22Rv1 (cell line): ENCODE measurements around the gene RPN2.

Source experiments
- H3K27ac ChIP-seq: fragments of 450-650 bp; 2 replicates; pipeline ENCODE4 v1.5.1; 2017
- CTCF ChIP-seq: fragments of 450-650 bp; IDR thresholded peaks from 2 replicates; pipeline ENCODE4 v1.5.1; 2017; ENCODE audit warnings: mild to moderate bottlenecking
- ZFX ChIP-seq: fragments of 450-650 bp; IDR thresholded peaks from 2 replicates; pipeline ENCODE4 v1.6.1; 2017; ENCODE audit warnings: antibody characterized with exemption, borderline replicate concordance

Gene RPN2

DNA sequence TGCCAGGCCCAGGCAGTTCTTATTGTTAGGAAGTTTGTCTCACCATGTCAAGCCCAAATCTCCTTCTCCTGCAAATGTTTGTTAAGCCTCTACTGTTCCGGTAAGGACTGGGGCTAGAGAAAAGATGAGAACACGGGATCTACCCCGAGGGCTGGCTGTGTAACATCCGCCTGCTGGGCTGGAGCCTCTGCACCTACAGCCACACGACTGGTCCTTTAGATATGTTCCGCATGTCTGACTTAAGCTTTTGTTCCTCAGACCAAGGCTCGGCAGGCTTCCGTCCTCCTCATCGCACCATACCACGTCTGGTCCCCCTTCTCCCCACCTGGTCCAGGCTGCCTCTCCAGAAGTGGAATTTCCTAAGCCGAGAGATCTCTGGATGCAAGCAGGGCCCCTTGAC lies 79.9 kb downstream of the RPN2 start:
- no peak overlapping the region for H3K27ac ChIP-seq
- TF ChIP-seq ZFX: no peak

- TF ChIP-seq CTCF (no peak), ZFX (no peak)
- no peak overlapping the region for H3K27ac ChIP-seq
Measured at GRCh38 chr20:37259865-37260264, 80.7 kb downstream of the RPN2 start.

DNA sequence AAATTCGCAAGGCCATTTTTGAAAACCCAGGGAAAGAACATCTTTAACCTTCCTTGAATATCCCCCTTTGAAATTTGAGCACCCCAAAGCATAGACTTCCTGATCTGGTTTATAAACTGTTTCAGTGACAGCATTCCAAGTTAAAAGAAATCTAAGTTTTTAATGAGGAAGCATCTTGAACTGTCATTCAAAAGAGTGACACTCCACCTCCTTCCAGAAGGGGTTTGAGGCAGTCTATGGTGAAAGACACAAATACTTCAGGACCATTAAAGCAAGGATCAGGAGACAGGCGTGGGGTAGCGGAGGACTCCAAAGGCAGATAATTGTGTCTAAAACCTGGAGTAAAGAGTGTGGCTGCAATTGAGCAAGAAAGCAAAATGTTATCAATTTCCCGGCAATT lies 81.8 kb downstream of the RPN2 start:
- H3K27ac ChIP-seq: no peak overlapping the region
- no peak for TF ChIP-seq CTCF
- no peak for TF ChIP-seq ZFX

- H3K27ac ChIP-seq: no peak within 1 kb of the TSS
- TF ChIP-seq ZFX: no peak
- no peak for TF ChIP-seq CTCF
Measured at GRCh38 chr20:37261714-37262113, 82.6 kb downstream of the RPN2 start, which contains the start of gene GHRH. TSS of gene GHRH (minus strand) at chr20:37261814. CDS start at chr20:37256889, 4,925 bp downstream.

DNA sequence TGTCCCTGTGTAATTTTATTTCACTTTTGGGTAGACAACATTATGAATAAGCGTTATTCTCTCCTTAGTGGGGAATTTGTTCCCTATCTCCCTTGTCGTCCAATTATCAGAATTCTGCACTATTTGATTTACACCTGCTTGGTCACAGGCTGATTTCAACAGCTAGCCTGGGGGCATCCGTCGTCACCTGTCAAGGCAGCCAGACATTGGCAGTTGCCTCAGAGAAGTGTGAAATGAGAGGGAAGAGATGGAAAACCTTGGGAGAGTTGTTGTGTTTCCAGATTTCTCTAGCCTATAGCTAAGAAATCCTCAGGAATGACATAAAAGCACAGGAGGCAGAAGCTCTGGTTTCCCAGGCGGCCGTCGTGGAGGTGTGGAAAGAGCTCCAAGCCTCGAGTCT lies 83.4 kb downstream of the RPN2 start:
- no peak overlapping the region for H3K27ac ChIP-seq
- TF ChIP-seq CTCF (no peak), ZFX (no peak)

GRCh38 chr20:37263686-37264085 lies 84.6 kb downstream of the RPN2 start:
- no peak overlapping the region for H3K27ac ChIP-seq
- no peak for TF ChIP-seq ZFX
- TF ChIP-seq CTCF: no peak

DNA sequence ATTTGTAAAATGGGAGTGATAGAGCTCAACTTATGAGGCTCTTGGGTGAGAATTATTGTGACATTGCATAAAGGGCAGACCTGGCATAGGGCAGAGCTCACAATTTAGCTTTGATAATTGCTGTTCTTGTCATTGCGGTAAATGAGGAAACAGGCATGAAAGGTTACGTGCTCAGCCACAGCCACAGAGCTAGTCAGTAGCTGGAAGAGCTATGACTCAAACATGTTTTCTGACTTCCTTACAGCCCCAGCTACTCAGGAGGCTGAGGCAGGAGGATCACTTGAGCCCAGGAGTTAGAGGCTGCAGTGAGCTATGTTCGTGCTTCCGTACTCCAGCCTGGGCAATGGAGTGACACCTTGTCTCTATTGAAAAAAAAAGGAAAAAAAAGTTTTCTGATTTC lies 86.0 kb downstream of the RPN2 start:
- TF ChIP-seq CTCF: no peak
- TF ChIP-seq ZFX: no peak

GRCh38 chr20:37266940-37267666 lies 88.0 kb downstream of the RPN2 start:
- TF ChIP-seq CTCF (no peak), ZFX (no peak)
- no peak overlapping the region for H3K27ac ChIP-seq

More for the DNA sequence above, 86.0 kb downstream of the RPN2 start:
- H3K27ac ChIP-seq: no peak overlapping the region
